ENCODE results near the gene COPZ2.
A peak's percentile ranks its signal among the peaks of the same experiment; 100 is the strongest.
"Not testable (repeated sequence)": the region's sequence is repeated elsewhere in the genome, so short reads cannot be mapped to it uniquely, and the experiment has no call there.

Gene COPZ2

GRCh38 chr17:48028736-48029135 lies 8.9 kb downstream of the COPZ2 start:
- DNase-seq (ENCODE audit: low read depth): no peak

- no peak for DNase-seq (ENCODE audit: low read depth)
These were observed 10.1 kb downstream of the COPZ2 start for GRCh38 chr17:48027322-48027981.

GRCh38 chr17:48026502-48027321 lies 10.9 kb downstream of the COPZ2 start:
- DNase-seq (ENCODE audit: low read depth): peak; percentile 45

GRCh38 chr17:48025904-48026501 lies 11.6 kb downstream of the COPZ2 start:
- no peak for DNase-seq (ENCODE audit: low read depth)

- peak; percentile 95 for DNase-seq (ENCODE audit: low read depth)
These were observed 12.3 kb downstream of the COPZ2 start for GRCh38 chr17:48025040-48025903.

- no peak for DNase-seq (ENCODE audit: low read depth)
These were observed 13.2 kb downstream of the COPZ2 start for GRCh38 chr17:48024149-48025039.

DNA sequence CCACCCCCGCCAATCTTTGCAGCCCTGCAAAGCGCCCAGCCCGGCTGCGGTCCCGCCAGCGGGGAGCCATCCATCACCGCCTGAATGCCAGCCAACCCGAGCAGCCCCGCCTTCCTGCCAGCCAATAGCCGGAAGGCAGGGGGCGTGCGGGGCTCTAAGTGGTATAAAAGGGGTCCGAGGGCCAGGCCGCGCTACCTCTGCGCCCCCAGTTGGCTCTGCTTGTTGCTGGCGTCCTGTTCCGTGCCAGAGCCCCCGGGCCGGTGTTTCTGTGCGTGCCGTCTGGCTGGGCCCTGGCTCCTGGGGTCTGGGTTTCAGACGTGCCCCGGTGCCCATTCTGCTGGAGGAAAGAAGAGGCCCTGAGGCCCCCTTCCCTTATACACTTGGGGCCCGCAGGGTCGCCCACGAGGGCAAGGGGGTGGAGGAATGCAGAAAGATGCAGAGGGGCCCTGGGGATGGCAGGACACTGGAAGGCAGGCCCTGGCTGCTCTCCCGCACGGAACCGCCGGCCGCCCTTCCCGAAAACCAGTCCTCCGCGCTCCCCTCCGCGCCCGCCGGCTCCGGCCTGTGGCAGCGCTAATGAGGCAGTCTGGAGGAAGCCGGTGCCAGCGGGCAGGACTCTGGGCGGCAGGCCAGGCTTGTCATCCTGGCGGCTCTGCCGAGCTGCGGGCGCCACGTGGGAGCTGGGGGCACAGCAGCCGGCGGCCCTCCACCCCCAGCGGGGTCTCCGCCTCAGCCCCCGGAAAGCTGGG lies 14.0 kb downstream of the COPZ2 start:
- peak; percentile 36 for DNase-seq (ENCODE audit: low read depth)

DNA sequence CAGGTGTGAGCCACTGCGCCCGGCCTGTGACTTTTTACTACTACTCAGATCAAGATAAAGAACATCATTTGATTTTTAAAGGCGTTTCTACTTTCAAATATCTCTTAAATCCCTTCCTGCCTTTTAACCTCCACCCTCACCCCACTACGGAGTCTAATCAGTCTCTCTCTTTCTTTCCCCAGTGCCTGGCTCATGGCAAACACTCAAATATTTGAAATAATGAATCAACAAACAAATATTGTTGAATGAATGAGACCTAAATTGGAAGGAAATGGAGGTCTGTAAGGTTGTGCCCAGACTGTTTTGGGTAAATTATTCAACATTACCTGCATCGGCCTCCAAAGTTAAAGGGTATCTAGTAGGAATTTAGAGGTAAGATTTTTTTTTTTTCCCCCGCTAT lies 14.7 kb downstream of the COPZ2 start:
- DNase-seq (ENCODE audit: low read depth): no peak

GRCh38 chr17:48021934-48022333 lies 15.7 kb downstream of the COPZ2 start:
- no peak for DNase-seq (ENCODE audit: low read depth)

DNA sequence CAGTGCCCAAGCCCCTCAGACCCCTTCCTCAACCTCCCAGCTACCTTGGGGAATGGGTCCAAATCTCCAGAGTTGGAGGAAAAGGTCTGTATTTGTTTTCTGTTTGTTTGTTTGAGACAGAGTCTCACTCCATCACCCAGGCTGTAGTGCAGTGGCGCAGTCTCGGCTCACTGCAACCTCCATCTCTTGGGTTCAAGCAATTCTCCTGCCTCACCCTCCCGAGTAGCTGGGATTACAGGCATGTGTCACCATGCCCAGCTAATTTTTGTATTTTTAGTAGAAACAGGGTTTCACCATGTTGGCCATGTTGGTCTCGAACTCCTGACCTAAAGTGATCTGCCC lies 19.8 kb downstream of the COPZ2 start:
- DNase-seq (ENCODE audit: low read depth): not testable (repeated sequence)

- DNase-seq (ENCODE audit: low read depth): no peak
These were observed 21.5 kb downstream of the COPZ2 start for GRCh38 chr17:48016112-48016511.

DNA sequence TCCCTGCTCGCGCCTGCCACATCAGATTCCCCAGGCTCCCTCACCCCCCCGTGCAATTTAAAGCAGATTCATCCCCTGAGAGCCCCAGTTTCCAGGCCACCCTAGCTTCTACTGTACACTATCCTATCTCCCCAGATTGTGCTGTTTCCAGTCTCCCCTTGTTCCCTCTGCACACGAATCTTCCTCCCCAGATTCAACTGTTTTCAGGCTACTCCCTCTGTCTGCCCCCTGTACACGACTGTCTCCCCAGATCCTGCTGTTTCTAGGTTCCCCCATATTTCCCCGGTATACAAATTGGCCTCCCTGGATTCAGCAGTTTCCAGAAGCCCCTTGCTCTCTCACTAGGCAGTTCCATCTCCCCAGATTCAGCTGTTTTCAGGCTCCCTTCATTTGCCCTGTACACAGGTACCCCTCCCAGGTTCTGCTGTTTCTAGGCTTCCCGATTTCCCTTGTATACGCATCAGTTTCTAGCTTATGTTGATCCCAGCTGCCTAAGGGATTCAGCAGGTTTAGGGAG lies 22.9 kb downstream of the COPZ2 start:
- no peak for DNase-seq (ENCODE audit: low read depth)

GRCh38 chr17:48013876-48014594 lies 23.6 kb downstream of the COPZ2 start:
- DNase-seq (ENCODE audit: low read depth): no peak

- DNase-seq (ENCODE audit: low read depth): no peak
These were observed 24.9 kb downstream of the COPZ2 start for GRCh38 chr17:48012654-48013053.

GRCh38 chr17:48012151-48012520 lies 25.5 kb downstream of the COPZ2 start:
- peak; percentile 41 for DNase-seq (ENCODE audit: low read depth)

GRCh38 chr17:48011405-48012150 lies 26.0 kb downstream of the COPZ2 start:
- no peak for DNase-seq (ENCODE audit: low read depth)

DNA sequence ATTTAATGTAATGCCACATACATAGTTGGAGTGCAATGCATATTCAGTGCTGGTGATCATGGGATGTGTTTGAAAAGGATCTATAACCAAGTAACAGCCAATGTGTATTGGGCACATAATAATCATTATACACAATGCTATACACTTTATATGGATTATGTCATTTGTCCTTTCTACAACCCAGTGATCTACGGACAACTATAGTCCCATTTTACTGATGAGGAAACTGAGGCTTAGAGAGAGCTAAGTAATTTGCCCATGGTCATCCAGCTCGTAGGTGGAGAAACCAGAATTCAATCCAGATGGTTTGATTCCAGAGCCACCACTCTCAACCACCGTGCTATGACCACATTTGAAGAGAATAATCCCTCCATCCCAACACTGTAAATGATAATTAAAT lies 27.4 kb downstream of the COPZ2 start:
- no peak for DNase-seq (ENCODE audit: low read depth)

DNA sequence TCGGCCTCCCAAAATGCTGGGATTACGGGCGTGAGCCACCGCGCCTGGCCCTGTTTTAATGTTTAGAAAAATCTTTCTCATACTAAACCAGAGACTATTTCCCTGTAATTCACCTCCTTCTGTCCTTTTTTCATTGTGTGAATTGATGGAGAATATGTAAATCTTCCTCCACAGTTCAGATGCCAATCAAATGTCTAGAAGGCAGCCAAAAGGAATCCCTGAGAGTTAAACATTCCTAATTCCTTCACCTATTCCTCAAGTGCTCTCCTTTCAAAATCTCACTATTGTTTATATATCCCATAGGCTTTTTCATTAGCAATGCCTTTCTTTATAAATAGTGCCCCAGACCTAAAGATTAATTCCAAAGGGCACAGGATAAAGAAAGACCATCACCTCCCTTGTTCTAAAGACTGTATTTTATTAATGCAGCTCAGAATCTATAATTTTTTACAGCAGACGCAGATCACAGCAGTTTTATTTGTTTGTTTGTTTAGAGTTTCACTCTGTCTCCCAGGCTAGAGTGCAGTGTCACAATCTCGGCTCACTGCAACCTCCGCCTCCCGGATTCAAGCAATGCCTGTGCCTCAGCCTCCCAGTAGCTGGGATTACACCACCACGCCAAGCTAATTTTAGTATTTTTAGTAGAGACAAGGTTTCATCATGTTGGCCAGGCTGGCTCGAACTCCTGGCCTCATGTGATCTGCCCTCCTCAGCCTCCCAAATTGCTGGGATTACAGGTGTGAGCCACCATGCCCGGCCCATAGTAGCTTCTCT lies 30.5 kb downstream of the COPZ2 start:
- no peak for DNase-seq (ENCODE audit: low read depth)

All from T-helper 22 cell (primary cell).